ENCODE results near the gene ZFHX3.

DNA sequence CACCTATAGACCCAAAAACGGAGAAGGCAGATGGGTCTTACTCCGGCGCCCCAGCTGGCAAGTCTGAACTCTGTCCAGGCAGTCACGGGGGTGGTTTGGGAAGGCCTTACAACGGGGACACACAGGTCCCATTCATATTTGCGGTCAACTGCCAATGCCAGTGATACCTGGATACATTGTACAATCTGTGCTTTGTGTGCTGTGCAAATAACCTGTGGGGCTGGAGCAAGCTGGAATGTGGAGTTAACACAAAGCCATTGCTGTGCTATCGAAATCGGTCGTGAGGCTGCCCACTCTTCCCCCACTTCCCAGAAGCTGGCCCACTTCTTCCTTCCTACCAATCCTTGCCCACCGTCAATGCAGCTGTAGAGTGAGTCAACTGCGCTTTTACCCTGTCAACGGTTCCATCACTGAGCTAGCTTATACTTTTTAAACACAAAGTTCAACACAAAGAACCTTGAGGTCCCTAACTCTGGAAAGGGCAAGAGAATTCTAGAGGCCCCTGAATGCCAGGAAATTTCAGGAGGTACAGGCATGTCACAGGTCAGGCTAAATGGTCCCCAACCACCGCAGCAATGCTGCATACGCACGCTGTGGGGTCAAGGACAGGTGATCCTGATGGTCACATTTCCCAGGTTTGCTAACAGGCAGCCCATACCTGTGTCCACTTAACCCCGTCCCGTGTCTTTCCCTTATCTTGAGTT is 122.8 kb downstream of the ZFHX3 start:
- TF ChIP-seq, protein P1, sequence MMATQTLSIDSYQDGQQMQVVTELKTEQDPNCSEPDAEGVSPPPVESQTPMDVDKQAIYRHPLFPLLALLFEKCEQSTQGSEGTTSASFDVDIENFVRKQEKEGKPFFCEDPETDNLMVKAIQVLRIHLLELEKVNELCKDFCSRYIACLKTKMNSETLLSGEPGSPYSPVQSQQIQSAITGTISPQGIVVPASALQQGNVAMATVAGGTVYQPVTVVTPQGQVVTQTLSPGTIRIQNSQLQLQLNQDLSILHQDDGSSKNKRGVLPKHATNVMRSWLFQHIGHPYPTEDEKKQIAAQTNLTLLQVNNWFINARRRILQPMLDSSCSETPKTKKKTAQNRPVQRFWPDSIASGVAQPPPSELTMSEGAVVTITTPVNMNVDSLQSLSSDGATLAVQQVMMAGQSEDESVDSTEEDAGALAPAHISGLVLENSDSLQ (IDR thresholded peaks at IDR 0.05) = no peak
- TF ChIP-seq POLR2AphosphoS5 (IDR thresholded peaks at IDR 0.05; ENCODE audit: low read length) (no peak), RAD51 (IDR thresholded peaks at IDR 0.05) (no peak), POLR2A (IDR thresholded peaks at IDR 0.05; ENCODE audit: low read depth, low read length) (no peak), CHD4 (IDR thresholded peaks at IDR 0.05) (no peak), BACH1 (IDR thresholded peaks at IDR 0.05; ENCODE audit: borderline replicate concordance) (no peak)
- TF ChIP-seq, protein P2, sequence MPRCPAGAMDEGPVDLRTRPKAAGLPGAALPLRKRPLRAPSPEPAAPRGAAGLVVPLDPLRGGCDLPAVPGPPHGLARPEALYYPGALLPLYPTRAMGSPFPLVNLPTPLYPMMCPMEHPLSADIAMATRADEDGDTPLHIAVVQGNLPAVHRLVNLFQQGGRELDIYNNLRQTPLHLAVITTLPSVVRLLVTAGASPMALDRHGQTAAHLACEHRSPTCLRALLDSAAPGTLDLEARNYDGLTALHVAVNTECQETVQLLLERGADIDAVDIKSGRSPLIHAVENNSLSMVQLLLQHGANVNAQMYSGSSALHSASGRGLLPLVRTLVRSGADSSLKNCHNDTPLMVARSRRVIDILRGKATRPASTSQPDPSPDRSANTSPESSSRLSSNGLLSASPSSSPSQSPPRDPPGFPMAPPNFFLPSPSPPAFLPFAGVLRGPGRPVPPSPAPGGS (IDR thresholded peaks at IDR 0.05; ENCODE audit: borderline replicate concordance, insufficient read depth, low read depth, low read length, poor library complexity, severe bottlenecking) = no peak
